NB4 (cell line): ENCODE measurements around the gene MRPS7.

Experiments
- DNase-seq: peaks from one replicate; pipeline ENCODE4 v3.0.0; 2010; ENCODE audit warnings: low read depth
- H3K4me3 ChIP-seq: one replicate; pipeline ENCODE4 v1.5.1; 2011; ENCODE audit warnings: mild to moderate bottlenecking, low read depth, low read length, moderate library complexity
- MYC ChIP-seq: IDR thresholded peaks from 2 replicates; pipeline ENCODE4 v1.6.1; 2011; ENCODE audit warnings: low read depth, low read length
- POLR2A ChIP-seq: IDR thresholded peaks from 2 replicates; pipeline ENCODE4 v1.6.1; 2011; ENCODE audit warnings: mild to moderate bottlenecking; ENCODE audit not compliant: insufficient read length; ENCODE audit errors: extremely low read depth
- TF ChIP-seq, protein P1 (sequence below): IDR thresholded peaks from 2 replicates; pipeline ENCODE4 v1.6.1; 2011; ENCODE audit warnings: low read depth, low read length
- TF ChIP-seq, protein P2 (sequence below): IDR thresholded peaks from one replicate; pipeline ENCODE4 v1.5.1; 2012; ENCODE audit warnings: low read depth, low read length

Gene MRPS7

GRCh38 chr17:75261336-75262111 is at the start of gene MRPS7, which contains the start of gene GGA3:
Gene MRPS7, plus strand, starts transcription at chr17:75261879. Its CDS starts 22 bp downstream, at chr17:75261901.
Gene GGA3, minus strand, starts transcription at chr17:75261606. Its CDS starts 19 bp downstream, at chr17:75261587.
- peak; percentile 93 for DNase-seq
- H3K4me3 ChIP-seq, result peak within 1 kb of the TSS; percentile 100
- TF ChIP-seq, protein P1, sequence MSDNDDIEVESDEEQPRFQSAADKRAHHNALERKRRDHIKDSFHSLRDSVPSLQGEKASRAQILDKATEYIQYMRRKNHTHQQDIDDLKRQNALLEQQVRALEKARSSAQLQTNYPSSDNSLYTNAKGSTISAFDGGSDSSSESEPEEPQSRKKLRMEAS, result peak; percentile 33; the same call in 1 of the 2 replicates
- TF ChIP-seq POLR2A (peak; percentile 71), MYC (peak; percentile 69)
- TF ChIP-seq, protein P2, sequence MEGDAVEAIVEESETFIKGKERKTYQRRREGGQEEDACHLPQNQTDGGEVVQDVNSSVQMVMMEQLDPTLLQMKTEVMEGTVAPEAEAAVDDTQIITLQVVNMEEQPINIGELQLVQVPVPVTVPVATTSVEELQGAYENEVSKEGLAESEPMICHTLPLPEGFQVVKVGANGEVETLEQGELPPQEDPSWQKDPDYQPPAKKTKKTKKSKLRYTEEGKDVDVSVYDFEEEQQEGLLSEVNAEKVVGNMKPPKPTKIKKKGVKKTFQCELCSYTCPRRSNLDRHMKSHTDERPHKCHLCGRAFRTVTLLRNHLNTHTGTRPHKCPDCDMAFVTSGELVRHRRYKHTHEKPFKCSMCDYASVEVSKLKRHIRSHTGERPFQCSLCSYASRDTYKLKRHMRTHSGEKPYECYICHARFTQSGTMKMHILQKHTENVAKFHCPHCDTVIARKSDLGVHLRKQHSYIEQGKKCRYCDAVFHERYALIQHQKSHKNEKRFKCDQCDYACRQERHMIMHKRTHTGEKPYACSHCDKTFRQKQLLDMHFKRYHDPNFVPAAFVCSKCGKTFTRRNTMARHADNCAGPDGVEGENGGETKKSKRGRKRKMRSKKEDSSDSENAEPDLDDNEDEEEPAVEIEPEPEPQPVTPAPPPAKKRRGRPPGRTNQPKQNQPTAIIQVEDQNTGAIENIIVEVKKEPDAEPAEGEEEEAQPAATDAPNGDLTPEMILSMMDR, result no peak

DNA sequence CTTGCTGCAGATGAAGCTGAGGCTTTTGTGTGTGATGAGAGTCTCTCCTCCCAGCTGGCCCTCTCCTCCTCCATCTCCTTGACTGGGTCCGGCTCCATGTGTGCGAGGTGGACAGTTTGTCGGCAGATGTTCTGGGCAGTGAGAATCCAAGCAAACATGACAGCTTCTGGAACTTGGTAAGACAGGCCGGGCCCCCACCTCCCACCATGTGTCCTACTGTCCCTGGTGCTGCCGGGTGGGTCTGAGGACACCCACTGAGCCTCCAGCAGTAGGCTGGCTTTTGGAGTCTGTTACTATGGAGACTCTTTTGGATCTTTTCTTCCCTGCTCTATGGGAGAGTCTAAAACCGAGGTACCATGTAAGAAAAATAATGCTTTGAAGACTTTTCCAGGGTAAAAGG is 43.5 kb upstream of the MRPS7 start:
- H3K4me3 ChIP-seq, result no peak overlapping the region
- DNase-seq, result no peak
- TF ChIP-seq POLR2A (no peak), MYC (no peak)
- TF ChIP-seq, protein P2, result no peak
- TF ChIP-seq, protein P1, result no peak

DNA sequence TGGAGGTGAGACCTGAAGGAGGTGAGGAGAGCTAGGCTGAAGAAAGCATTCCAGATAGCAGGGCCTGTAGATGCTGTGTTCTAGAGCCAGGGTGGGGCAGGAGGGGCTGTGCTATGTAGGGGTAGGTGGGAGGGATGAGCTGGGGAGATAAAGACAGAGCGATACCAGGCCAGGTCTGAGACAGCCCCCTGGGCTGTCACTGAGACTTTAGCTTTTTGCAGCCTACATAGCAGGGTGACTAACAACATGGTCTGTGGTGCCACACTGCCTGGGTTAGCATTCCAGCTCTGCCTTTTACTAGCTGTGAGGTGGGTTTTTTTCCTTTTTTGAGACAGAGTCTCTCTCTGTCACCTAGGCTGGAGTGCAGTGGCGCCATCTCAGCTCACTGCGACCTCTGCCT is 41.9 kb upstream of the MRPS7 start:
- no peak for DNase-seq
- H3K4me3 ChIP-seq, result no peak overlapping the region

DNA sequence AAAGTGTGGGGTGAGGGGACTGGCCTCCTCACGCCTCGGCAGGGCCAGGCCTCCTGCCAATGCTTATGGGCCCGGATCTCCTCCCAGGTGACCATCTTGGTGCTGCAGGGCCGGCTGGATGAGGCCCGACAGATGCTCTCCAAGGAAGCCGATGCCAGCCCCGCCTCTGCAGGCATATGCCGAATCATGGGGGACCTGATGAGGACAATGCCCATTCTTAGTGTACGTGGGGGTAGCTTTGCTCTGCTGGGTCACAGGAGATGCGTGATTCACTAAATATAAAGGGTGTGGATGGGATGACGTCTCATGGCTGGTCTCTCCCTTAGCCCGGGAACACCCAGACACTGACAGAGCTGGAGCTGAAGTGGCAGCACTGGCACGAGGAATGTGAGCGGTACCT is 36.7 kb upstream of the MRPS7 start:
- DNase-seq, result no peak
- no peak overlapping the region for H3K4me3 ChIP-seq
- TF ChIP-seq, protein P2, result no peak
- TF ChIP-seq POLR2A (no peak), MYC (no peak)
- TF ChIP-seq, protein P1, result no peak

More for the DNA sequence above, 41.9 kb upstream of the MRPS7 start:
- TF ChIP-seq, protein P1, result no peak
- TF ChIP-seq POLR2A, result no peak
- TF ChIP-seq, protein P2, result no peak
- TF ChIP-seq MYC, result no peak

DNA sequence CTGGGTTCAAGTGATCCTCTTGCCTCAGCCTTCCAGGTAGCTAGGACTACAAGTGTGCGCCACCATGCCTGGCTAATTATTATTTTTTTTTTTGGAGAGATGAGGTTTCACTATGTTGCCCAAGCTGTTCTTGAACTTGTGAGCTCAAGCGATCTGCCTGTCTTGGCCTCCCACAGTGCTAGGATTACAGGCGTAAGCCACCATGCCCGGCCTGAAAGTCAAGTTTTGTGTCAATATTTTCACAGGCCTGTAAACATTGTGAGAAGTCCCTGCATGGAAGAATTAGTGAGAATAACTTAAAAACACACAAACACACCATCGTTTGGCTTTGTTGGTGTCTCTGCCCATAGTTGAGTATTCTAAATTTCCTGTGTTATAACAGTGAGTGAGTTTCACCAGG is 34.0 kb upstream of the MRPS7 start:
- DNase-seq, result no peak
- no peak overlapping the region for H3K4me3 ChIP-seq
- TF ChIP-seq MYC (no peak), POLR2A (no peak)
- TF ChIP-seq, protein P1, result no peak
- TF ChIP-seq, protein P2, result no peak
